Astrocyte of the cerebellum (primary cell): ENCODE data around the gene AXIN2.

Experiments
- DNase-seq: peaks from one replicate; pipeline ENCODE4 v3.0.0-alpha.2; 2011; ENCODE audit warnings: low read depth
- H3K4me3 ChIP-seq: 2 replicates; pipeline ENCODE4 v1.5.1; 2011; ENCODE audit warnings: mild to moderate bottlenecking, low read depth, low read length, moderate library complexity
- CTCF ChIP-seq: IDR thresholded peaks from 2 replicates; pipeline ENCODE4 v1.5.1; 2012; ENCODE audit warnings: low read length, low read depth, moderate library complexity, mild to moderate bottlenecking; ENCODE audit errors: missing control alignments
- in situ Hi-C: cut with HindIII; loops from 2 replicates; pipeline ENCODE4 v1.10.0; 2017; ENCODE audit warnings: low sequenced_read_pairs

AXIN2 gene

GRCh38 chr17:65550075-65550662 lies 11.3 kb downstream of the AXIN2 start:
- no peak for TF ChIP-seq CTCF
- no peak for DNase-seq
- in situ Hi-C loops, result loop anchor here (5.0 to 10.0 kb wide), 2 partner anchors 308 to 435 kb away; no protein-coding TSS in a partner anchor
- no peak overlapping the region for H3K4me3 ChIP-seq

GRCh38 chr17:65548269-65548969 lies 13.0 kb downstream of the AXIN2 start:
- no peak for TF ChIP-seq CTCF
- in situ Hi-C loops, result no loop called here

DNA sequence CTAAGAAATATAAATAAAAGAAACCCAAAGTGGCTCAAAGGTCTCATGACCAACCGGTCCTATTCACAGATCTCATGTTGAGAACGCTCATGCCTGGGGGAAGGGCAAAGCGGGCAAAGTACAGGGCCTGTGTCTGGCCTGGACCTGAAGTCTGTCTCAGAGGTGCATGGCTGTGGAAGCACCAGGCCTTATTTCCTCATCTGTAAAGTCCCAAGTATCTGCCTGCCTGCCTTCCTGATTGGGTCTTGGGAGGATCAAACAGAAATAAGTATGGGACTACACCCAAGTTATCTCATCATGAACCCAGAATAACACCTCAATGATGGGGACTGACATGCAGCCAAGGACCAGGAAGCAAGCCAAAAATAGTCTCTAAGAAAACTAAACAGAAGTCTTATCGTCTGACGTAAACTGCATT lies 14.2 kb downstream of the AXIN2 start:
- DNase-seq, result no peak
- TF ChIP-seq CTCF, result no peak
- no peak overlapping the region for H3K4me3 ChIP-seq
- in situ Hi-C loops, result no loop called here

More at GRCh38 chr17:65548269-65548969, 13.0 kb downstream of the AXIN2 start:
- no peak for DNase-seq
- no peak overlapping the region for H3K4me3 ChIP-seq

GRCh38 chr17:65546579-65546978 lies 14.9 kb downstream of the AXIN2 start:
- H3K4me3 ChIP-seq, result no peak overlapping the region
- DNase-seq, result no peak
- no peak for TF ChIP-seq CTCF
- in situ Hi-C loops, result no loop called here

DNA sequence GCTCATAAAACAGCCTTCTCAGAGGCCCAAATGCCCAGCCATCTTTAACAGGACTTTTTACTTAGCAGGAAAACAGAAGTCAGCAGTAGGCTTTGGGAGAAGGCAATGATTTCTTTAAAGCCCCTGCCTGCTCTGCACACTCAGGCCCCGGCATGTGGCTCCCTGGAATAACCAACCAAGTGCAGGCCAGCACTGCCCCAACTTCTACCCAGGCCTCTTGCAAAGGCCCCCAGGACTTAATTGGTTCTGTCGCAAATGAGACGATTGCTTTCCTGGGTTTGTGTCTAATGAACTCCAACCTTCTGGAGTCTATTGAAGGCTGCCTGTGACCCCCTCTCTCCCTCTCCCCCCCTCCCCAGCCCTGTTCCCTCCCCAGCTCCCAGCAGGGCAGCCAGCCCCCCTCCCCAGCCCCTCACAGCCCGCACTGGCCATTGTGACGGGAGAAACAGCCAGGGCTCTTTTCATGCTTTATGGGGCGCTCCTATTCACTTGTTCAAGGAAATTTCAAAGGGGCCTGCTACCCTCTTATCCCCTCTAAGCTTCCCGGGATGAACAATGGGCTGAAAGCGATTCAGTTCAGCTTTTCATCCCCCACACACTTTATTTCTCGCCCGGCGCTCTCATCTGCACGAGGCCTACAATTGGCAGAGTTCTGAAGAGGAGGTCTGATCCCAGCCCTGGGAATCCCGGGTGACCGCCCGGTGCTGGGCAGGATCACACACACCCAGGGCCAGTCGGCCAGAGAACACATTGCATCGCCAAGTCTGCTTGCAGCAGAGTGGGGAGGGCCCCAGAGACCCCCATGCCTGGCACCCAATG lies 15.5 kb downstream of the AXIN2 start:
- no peak overlapping the region for H3K4me3 ChIP-seq
- in situ Hi-C loops, result no loop called here
- DNase-seq, result no peak
- TF ChIP-seq CTCF, result no peak

DNA sequence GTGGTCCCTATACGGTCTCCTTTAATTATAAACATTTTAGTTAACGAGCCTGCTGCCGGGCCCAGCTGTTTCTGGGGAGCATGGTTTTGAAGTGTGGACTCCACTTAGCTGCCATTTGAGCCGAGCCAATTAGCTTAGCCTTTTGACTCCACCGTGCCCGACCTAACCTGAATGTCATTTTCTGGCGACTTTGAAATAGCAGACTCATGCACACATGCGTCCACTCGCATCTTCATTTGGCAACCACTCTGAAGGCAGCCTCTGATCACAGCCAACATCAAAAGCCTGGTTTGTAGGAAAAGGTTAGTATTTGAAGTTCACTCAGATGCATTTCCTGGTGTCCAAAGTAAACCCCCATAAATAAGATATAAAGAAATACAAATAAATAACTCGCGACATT lies 16.8 kb downstream of the AXIN2 start:
- no peak for DNase-seq
- H3K4me3 ChIP-seq, result no peak overlapping the region
- in situ Hi-C loops, result no loop called here
- no peak for TF ChIP-seq CTCF
